ENCODE data around the gene RETREG2.

Gene RETREG2

GRCh38 chr2:219204425-219205164 is 26.5 kb downstream of the RETREG2 start:
- peaks cover 15% of the 10 kb centered on the region; the same call in 1 of the 2 replicates for H3K36me3 ChIP-seq (ENCODE audit: insufficient read depth, low read depth, low read length)
- H3K9ac ChIP-seq (ENCODE audit: low read depth, low read length): no peak overlapping the region
- no peak overlapping the region for H3K27ac ChIP-seq (ENCODE audit: low read length)
- H3K4me3 ChIP-seq (ENCODE audit: low read length): no peak overlapping the region
- H3K4me1 ChIP-seq (ENCODE audit: insufficient read depth, low read length): peaks cover 4% of the 10 kb centered on the region; the same call in 1 of the 2 replicates
- H3K27me3 ChIP-seq (ENCODE audit: insufficient read depth, low read length): no peaks in the 10 kb centered on the region
- no peaks in the 10 kb centered on the region for H3K9me3 ChIP-seq (ENCODE audit: insufficient read depth, low read depth, low read length)

GRCh38 chr2:219205165-219205538 is 27.1 kb downstream of the RETREG2 start:
- no peak overlapping the region for H3K9ac ChIP-seq (ENCODE audit: low read depth, low read length)
- peaks cover 4% of the 10 kb centered on the region; the same call in 1 of the 2 replicates for H3K4me1 ChIP-seq (ENCODE audit: insufficient read depth, low read length)
- no peaks in the 10 kb centered on the region for H3K27me3 ChIP-seq (ENCODE audit: insufficient read depth, low read length)
- H3K27ac ChIP-seq (ENCODE audit: low read length): no peak overlapping the region
- H3K9me3 ChIP-seq (ENCODE audit: insufficient read depth, low read depth, low read length): no peaks in the 10 kb centered on the region
- H3K36me3 ChIP-seq (ENCODE audit: insufficient read depth, low read depth, low read length): peaks cover 20% of the 10 kb centered on the region; the same call in 1 of the 2 replicates
- H3K4me3 ChIP-seq (ENCODE audit: low read length): no peak overlapping the region

DNA sequence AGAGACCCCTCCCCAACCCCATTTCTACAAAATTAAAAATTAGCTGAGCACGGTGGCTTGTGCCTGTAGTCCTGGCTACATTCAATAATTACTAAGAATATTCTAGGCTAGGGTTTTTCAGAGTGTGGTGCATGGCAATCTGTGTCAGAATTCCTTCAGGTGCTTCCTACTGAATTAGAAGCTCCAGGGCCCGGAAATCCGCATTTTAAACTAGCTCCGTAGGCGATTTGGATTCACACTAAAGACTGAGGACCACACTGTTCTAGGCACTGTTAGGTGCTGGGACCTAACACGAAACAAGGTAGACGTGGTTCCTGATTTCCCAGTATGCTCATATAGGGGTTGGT is 27.9 kb downstream of the RETREG2 start:
- no peaks in the 10 kb centered on the region for H3K27me3 ChIP-seq (ENCODE audit: insufficient read depth, low read length)
- peak overlapping the region; percentile 73; the same call in 1 of the 2 replicates for H3K9ac ChIP-seq (ENCODE audit: low read depth, low read length)
- no peaks in the 10 kb centered on the region for H3K9me3 ChIP-seq (ENCODE audit: insufficient read depth, low read depth, low read length)
- peak overlapping the region; percentile 84 for H3K4me3 ChIP-seq (ENCODE audit: low read length)
- H3K36me3 ChIP-seq (ENCODE audit: insufficient read depth, low read depth, low read length): peaks cover 26% of the 10 kb centered on the region; the same call in 1 of the 2 replicates
- no peak overlapping the region for H3K27ac ChIP-seq (ENCODE audit: low read length)
- H3K4me1 ChIP-seq (ENCODE audit: insufficient read depth, low read length): peaks cover 4% of the 10 kb centered on the region; the same call in 1 of the 2 replicates

DNA sequence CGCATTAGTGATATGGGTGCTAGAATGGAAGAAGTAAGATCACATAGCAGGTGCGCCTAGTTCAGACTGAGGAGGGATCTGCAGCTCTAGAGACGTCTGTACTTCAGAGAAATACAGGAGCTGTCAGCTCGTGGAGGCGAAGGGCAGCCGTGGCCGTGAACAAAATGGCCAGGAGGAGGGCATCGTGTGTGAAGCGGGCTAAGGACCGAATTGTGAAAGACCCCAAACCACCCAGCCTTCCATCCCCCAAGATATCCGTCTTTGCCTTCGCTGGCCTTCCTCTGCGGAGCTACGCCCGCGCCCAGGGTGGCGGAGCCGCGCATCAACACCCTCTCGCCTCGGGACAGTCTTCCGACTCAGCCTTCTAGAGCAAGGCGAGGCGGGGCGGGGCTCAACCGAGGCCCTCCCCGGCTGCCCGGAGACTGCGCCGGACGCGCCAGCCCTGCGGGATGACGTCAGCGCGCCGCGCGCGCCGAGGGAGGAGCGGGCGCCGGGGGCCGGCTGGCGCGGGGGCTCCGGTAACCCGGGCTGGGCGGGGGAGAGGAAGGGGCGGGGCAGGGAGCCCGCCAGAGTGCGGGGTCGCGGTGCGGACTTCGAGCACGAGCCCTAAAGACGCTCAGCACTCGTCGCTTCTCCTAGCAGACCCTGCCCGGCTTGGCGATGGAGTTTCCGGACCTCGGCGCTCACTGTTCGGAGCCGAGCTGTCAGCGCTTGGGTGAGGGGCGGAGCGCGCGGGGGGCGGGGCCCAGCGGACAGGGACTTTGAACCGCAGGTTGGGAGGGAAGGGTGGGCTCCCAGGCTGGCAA is 28.5 kb downstream of the RETREG2 start, which contains the start of gene ZFAND2B:
ZFAND2B (plus strand) TSS at position 455 of the 806 bp plus-strand sequence; CDS start at position 661, 206 bp downstream.
- Histone ChIP-seq H3K9me3 (ENCODE audit: insufficient read depth, low read depth, low read length) (no peaks in the 10 kb centered on the region), H3K36me3 (ENCODE audit: insufficient read depth, low read depth, low read length) (peaks cover 31% of the 10 kb centered on the region; the same call in 1 of the 2 replicates), H3K27ac (ENCODE audit: low read length) (no peak within 1 kb of the TSS), H3K27me3 (ENCODE audit: insufficient read depth, low read length) (no peaks in the 10 kb centered on the region), H3K4me3 (ENCODE audit: low read length) (peak within 1 kb of the TSS; percentile 84), H3K4me1 (ENCODE audit: insufficient read depth, low read length) (peaks cover 4% of the 10 kb centered on the region; the same call in 1 of the 2 replicates), H3K9ac (ENCODE audit: low read depth, low read length) (peak within 1 kb of the TSS; percentile 75)

DNA sequence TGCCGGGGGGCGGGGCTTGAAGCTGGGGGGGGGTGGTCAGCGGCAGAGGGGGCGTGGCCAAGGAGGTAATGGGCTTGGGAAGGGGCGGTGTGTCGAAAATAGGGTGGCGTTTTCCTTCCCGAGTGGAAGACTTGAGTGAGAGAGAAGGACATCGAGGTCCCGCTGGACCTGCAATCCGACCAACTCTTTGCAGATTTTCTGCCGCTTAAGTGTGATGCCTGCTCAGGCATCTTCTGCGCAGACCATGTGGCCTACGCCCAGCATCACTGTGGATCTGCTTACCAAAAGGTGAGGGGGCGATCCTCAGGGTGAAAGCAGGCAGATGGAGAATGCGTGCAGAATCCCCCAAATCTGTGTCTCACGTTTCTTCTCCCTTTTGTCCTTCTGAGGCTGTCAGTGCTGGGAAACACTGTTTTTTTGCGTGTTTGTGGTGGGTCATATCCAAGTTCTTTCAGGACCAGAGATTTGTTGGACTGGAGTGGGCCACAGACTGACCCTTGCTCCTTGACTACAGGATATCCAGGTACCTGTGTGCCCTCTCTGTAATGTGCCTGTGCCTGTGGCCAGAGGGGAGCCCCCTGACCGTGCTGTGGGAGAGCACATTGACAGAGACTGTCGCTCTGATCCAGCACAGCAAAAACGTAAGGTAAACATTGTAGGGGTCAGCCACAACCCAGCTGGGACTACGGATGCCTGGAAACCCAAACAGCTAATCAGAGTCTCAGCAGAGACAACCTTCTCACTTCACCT is 29.2 kb downstream of the RETREG2 start:
- Histone ChIP-seq H3K9me3 (ENCODE audit: insufficient read depth, low read depth, low read length) (no peaks in the 10 kb centered on the region), H3K27me3 (ENCODE audit: insufficient read depth, low read length) (no peaks in the 10 kb centered on the region), H3K4me3 (ENCODE audit: low read length) (peak overlapping the region; percentile 84), H3K4me1 (ENCODE audit: insufficient read depth, low read length) (peaks cover 4% of the 10 kb centered on the region; the same call in 1 of the 2 replicates), H3K36me3 (ENCODE audit: insufficient read depth, low read depth, low read length) (peaks cover 35% of the 10 kb centered on the region; the same call in 1 of the 2 replicates), H3K27ac (ENCODE audit: low read length) (no peak overlapping the region), H3K9ac (ENCODE audit: low read depth, low read length) (peak overlapping the region; percentile 75; the same call in 1 of the 2 replicates)

DNA sequence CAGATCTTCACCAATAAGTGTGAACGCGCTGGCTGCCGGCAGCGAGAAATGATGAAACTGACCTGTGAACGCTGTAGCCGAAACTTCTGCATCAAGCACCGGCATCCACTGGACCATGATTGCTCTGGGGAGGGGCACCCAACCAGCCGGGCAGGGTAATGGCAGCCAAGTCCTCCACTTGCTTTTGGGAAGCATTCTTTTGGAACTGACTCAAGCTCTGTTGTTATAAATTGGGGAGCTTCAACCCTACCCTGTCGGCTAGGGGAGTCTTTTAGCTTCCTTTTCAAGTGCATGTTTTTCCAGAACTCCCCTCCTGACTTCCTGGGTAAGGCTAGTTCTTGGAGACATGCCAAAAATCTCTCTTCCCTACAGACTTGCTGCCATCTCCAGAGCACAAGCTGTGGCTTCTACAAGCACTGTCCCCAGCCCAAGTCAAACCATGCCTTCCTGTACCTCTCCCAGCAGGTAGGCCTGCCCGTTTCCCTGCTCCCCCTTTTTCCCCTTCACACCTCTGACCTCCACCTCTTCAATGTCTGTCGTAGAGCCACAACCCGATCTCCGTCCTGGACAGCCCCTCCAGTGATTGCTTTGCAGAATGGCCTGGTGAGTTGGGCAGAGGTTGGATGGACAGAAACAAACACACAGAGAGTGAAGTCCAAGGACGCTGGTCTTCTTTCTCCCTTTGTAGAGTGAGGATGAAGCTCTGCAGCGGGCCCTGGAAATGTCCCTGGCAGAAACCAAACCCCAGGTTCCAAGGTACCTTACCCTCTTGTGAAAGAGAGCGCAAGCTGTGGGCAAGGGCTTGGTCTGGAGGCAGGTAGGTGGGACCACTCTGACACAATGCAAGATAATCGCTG is 30.0 kb downstream of the RETREG2 start:
- Histone ChIP-seq H3K36me3 (ENCODE audit: insufficient read depth, low read depth, low read length) (peaks cover 43% of the 10 kb centered on the region; the same call in 1 of the 2 replicates), H3K27ac (ENCODE audit: low read length) (no peak overlapping the region), H3K9ac (ENCODE audit: low read depth, low read length) (peak overlapping the region; percentile 75; the same call in 1 of the 2 replicates), H3K27me3 (ENCODE audit: insufficient read depth, low read length) (no peaks in the 10 kb centered on the region), H3K4me1 (ENCODE audit: insufficient read depth, low read length) (peaks cover 4% of the 10 kb centered on the region; the same call in 1 of the 2 replicates), H3K4me3 (ENCODE audit: low read length) (peak overlapping the region; percentile 84; the same call in 1 of the 2 replicates), H3K9me3 (ENCODE audit: insufficient read depth, low read depth, low read length) (no peaks in the 10 kb centered on the region)

DNA sequence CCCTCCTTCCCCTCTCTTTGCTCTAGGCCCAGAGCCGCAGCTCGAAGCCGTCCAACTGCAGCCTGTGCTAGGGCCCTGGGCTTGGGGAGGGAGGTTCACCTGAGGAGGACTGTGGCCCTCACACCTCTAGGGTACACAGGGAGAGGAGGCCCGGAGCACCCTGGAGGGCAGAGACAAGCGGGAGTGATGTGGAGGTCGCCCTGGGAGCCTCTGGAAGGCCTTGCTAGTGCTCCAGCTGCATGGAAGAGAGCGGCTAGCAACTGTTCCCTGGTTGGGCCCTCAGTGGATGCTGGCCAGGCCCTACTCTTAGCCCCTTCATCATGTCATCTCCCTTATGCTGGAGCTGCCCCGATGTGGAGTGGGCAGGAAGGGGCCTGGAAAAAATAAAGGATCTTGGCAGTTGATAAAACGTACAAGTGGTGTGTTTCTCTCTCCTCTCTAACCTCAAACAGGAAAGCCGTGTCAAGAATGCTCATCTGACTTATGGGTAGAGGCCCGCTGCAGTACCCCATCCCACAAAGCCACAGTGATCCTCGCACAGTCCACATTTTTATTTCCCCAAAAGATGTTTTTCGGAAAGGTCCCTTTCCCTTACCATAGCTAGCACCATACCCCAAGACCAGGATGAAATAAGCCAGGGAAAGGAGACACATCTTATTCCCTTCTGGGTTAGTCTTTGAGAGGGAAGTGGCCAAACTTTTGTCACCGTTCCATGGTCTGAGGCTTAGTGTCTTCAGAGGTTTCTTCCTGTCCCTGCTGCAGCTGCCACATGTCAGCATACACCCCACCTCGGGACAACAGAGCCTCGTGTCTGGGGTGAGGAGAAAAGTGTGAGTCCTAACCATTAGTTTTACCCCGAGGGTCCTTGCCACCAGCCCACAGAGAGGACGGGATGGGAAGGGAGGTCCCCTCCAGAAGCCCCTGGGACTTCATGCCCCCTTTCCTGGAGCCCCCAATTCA is 31.4 kb downstream of the RETREG2 start:
- no peak overlapping the region for H3K9ac ChIP-seq (ENCODE audit: low read depth, low read length)
- H3K9me3 ChIP-seq (ENCODE audit: insufficient read depth, low read depth, low read length): no peaks in the 10 kb centered on the region
- no peak overlapping the region for H3K4me3 ChIP-seq (ENCODE audit: low read length)
- H3K27ac ChIP-seq (ENCODE audit: low read length): no peak overlapping the region
- H3K4me1 ChIP-seq (ENCODE audit: insufficient read depth, low read length): peaks cover 4% of the 10 kb centered on the region; the same call in 1 of the 2 replicates
- no peaks in the 10 kb centered on the region for H3K27me3 ChIP-seq (ENCODE audit: insufficient read depth, low read length)
- peaks cover 57% of the 10 kb centered on the region for H3K36me3 ChIP-seq (ENCODE audit: insufficient read depth, low read depth, low read length)

DNA sequence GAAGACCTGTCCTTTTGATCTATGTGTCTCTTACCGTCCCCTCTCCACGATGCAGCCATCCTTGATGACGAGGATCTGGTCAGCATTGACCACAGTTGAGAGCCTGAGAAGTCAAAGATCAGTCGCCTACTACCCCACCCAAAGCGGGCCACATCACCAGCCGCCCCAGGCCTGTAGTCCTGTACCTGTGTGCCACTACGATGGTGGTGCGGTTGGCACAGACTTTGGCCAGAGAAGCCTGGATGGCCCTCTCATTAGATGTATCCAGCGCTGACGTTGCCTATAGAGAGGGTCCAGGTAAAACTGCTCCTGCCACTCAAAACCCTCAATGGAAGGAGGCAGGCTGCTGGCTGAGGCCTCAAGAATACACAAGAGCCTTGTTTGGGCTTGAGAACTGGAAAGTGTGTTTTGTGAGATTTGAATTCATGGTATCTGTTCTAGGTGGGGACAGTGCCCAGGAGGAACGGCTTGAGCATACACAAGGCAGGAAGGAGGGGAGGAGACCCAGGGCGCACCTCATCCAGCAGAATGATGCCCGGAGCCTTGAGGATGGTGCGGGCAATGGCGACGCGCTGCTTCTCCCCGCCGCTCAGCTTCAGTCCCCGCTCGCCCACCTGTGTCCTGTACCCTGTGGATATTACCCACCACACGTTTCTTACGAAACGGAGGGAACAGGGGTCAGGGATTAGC is 32.3 kb downstream of the RETREG2 start:
- H3K4me3 ChIP-seq (ENCODE audit: low read length): no peak overlapping the region
- no peaks in the 10 kb centered on the region for H3K9me3 ChIP-seq (ENCODE audit: insufficient read depth, low read depth, low read length)
- H3K27ac ChIP-seq (ENCODE audit: low read length): no peak overlapping the region
- H3K27me3 ChIP-seq (ENCODE audit: insufficient read depth, low read length): no peaks in the 10 kb centered on the region
- peaks cover 4% of the 10 kb centered on the region; the same call in 1 of the 2 replicates for H3K4me1 ChIP-seq (ENCODE audit: insufficient read depth, low read length)
- H3K9ac ChIP-seq (ENCODE audit: low read depth, low read length): no peak overlapping the region
- peaks cover 64% of the 10 kb centered on the region for H3K36me3 ChIP-seq (ENCODE audit: insufficient read depth, low read depth, low read length)

GRCh38 chr2:219210886-219211362 is 32.8 kb downstream of the RETREG2 start:
- H3K27me3 ChIP-seq (ENCODE audit: insufficient read depth, low read length): no peaks in the 10 kb centered on the region
- H3K9me3 ChIP-seq (ENCODE audit: insufficient read depth, low read depth, low read length): no peaks in the 10 kb centered on the region
- H3K27ac ChIP-seq (ENCODE audit: low read length): no peak overlapping the region
- H3K36me3 ChIP-seq (ENCODE audit: insufficient read depth, low read depth, low read length): peaks cover 70% of the 10 kb centered on the region
- H3K4me1 ChIP-seq (ENCODE audit: insufficient read depth, low read length): peaks cover 4% of the 10 kb centered on the region; the same call in 1 of the 2 replicates
- H3K4me3 ChIP-seq (ENCODE audit: low read length): no peak overlapping the region
- H3K9ac ChIP-seq (ENCODE audit: low read depth, low read length): no peak overlapping the region
